GM13977 (cell line): ENCODE measurements around the gene THPO.

Experiments
- DNase-seq: peaks from one replicate; pipeline ENCODE4 v3.0.0; 2012; ENCODE audit warnings: low spot score
- in situ Hi-C: fragments of 300-500 bp; cut with MboI; formaldehyde crosslinking; loops from one replicate; pipeline ENCODE4 v1.12.0; 2022; ENCODE audit warnings: low sequenced_read_pairs, low pct_unique_long_range_greater_than_20kb, mixed read lengths, inconsistent platforms; ENCODE audit not compliant: unreplicated experiment
- TF ChIP-seq, protein P1 (sequence below): IDR thresholded peaks from 2 replicates; pipeline ENCODE4 v1.5.1; 2012; ENCODE audit warnings: mild to moderate bottlenecking, control low read depth; ENCODE audit not compliant: insufficient read depth; ENCODE audit errors: extremely low read depth, missing control alignments

Gene THPO

DNA sequence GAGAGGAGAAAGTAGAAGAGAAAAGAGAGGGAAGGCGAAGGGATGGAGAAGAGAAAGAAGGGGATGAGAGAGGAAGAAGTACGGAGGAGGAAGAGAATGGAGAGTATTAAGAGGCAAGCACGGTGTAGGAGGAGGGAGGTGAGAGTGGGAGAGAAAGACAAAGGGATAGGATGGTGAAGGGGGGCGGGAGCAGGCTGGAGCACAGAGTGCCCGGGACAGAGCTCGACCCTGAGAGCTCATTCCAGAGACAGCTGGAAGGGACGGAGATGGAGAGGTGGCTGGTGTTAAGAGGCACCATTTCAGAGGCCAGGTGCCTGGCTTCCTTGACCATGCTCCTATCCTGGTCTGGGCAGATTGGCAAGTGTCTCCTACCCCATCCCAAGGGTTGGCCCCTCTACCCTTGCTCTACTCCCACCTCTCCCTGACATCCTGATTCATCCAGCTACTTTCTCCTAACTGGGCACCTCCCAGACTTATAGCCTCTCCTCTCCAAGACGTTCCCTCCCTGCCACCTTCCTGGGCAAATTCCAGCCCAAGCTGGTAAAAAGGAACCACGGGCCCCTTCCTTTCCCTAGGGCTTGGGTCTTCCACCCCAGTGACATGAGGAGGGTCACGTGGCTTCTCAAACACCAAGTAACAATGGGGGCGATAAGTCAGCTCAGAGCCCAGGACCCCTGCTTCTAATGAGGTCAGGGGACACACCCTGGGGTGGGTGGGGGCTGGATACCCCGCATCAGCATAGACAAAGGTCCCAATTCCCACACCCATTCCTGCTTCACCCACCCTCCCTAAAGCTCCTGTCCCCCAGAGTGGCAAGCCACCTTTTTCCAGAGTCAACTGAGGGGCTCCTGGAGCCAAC lies 17.7 kb downstream of the THPO start:
- TF ChIP-seq, protein P1, sequence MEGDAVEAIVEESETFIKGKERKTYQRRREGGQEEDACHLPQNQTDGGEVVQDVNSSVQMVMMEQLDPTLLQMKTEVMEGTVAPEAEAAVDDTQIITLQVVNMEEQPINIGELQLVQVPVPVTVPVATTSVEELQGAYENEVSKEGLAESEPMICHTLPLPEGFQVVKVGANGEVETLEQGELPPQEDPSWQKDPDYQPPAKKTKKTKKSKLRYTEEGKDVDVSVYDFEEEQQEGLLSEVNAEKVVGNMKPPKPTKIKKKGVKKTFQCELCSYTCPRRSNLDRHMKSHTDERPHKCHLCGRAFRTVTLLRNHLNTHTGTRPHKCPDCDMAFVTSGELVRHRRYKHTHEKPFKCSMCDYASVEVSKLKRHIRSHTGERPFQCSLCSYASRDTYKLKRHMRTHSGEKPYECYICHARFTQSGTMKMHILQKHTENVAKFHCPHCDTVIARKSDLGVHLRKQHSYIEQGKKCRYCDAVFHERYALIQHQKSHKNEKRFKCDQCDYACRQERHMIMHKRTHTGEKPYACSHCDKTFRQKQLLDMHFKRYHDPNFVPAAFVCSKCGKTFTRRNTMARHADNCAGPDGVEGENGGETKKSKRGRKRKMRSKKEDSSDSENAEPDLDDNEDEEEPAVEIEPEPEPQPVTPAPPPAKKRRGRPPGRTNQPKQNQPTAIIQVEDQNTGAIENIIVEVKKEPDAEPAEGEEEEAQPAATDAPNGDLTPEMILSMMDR = no peak
- in situ Hi-C loops = no loop called here
- DNase-seq = no peak

DNA sequence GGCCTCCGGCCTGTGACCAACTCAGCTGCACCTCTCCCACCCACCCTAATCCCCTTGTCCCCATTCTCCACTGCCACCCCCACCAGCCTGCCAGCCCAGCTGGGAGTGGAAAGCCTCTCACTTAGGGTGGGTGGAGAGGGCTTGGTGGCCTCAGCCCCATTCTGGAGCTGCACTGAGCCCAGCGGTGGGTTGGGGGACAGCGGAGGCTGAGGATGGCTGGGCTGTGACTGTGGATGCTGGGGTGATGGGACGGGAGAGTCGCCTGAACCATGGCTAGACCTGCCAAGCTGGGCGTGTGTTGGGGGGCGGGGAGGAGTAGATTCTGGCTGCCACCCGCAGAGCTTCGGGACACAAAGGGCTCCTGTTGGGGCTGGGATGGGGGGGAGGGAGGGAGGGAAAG lies 18.4 kb downstream of the THPO start:
- in situ Hi-C loops = no loop called here

DNA sequence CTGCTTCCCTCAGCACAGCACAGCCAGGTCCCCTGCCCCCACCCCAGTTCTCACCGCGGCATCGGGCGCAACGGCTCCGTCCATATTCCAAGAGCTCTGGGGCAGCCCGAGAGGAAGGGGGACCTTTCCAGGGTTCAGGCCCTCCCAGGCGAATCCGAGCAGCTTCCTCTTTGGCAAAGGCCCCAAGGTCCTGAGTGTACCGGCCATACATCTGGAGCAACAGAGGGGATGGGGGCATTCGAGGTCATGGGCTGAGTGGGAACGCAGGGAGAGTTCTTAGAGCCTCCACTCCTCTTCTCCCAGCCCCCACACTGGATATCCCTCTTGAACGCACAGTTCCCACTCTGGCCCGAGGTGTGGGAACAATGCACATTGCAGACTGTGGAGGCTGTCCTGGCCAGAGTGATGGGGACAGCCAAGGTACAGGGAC lies 19.1 kb downstream of the THPO start:
- DNase-seq = no peak
- in situ Hi-C loops = no loop called here

More for the DNA sequence above, 18.4 kb downstream of the THPO start:
- TF ChIP-seq, protein P1 = no peak
- DNase-seq = no peak

DNA sequence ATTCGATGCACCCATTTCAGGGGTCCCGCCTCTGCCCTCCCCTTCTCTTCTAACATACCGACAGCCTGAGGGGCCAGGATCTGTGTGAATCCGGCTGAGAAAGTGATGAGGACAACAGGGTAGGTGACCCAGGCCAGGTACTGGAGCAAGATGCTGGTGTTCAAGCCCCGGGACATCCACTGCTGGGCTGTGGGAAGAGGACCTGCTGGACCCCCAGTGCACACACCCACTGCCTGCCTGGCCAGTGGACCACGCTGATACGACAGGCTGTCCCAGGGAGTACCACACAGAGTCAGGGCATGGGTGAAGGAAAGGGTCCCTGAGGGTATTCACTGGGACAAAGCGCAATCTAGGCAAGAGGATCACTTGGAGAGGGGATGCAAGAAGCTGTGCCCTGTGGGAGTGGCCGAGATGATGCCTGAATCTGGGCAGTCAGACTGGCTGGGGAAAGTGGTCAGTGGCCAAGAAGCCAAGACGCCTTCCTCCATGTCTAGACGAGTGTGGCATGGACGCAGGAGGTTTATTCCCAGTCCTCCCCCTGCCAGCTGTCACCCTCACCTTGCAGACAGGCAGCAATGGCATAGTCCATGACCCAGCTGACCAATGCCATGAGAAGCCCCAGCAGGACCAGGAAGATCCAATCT lies 19.8 kb downstream of the THPO start:
- DNase-seq = no peak
- in situ Hi-C loops = no loop called here
- TF ChIP-seq, protein P1 = no peak

More for the DNA sequence above, 19.1 kb downstream of the THPO start:
- TF ChIP-seq, protein P1 = no peak

DNA sequence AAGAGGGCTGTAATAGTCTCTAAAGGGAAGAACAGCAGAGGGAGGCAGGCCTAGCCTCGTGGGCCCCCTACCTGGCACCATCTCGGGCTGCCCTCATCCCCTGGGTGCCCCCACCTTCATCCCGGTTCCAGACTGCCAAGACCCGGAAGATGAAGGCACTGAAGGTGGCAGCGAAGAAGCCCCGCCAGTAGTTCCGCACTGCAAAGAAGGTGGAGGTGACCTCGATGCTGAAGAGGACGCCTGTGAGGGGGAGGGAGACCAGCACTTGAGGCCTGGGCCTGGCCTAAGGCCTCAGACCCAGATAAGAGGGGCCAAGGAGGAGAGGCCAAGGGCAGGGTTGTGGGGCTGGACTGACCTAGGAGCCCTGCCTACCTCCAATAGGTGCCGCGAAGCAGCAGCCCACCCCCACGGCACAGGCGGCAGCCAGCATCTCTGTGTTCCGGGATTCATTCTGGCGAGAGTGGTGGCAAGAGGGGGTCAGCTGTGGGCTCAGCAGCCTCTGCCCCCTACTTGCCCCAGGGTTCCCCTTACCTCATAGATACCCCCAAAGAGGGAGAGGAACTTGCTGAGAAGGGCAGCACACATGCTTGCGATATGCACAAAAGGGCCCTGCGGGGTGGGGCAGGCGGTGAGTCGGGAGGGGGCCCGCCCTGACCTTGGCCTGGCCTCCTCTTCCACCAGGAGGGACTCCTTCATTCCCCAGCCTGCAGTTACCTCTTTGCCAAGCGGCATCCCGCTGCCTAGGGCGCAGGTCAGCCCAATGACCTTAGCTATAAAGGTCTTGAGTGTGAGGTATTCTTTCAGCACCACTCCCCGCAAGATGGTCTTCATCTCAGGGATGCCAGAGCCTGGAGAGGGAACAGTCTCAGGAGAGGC lies 20.5 kb downstream of the THPO start:
- DNase-seq = no peak
- TF ChIP-seq, protein P1 = no peak
- in situ Hi-C loops = no loop called here

DNA sequence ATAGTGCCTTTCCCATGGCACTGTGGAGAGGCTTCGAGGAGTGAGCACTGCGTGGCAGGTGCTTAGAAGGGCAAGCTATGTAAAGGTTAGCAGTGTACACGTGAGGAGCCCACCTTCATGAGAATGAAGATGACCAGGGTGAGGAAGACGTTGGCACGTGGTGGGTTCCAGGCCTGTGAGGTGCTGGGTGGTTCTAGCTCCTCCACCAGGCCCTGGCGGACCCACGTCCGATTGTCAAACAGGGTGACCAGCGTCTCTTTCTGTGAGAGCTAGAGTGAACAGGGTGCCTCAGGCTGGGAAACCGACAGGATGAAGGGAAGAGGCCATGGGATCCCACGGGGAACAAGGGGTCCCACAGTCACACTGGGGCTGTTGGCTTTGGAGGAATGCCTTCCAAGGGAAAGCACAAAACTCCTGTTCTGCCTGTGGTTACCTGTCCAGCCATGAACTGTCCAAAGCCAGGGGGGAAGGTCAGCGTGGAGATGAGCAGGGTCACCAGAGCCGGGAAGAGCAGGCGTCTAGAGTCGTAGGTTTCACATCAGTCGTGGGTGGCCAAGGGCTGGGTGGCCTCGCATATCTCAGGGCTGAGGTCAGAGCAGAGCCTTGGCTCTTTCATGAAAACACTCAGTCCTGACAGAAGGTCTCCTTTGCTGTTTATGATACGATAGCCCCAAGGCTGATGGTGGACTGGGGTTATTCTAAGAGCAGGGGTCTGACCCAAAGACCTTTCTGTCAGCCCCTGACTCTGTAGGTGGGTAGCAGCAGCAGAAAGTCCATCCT lies 22.6 kb downstream of the THPO start:
- no peak for DNase-seq
- in situ Hi-C loops = no loop called here
- TF ChIP-seq, protein P1 = no peak
